Purkinje cell (primary cell): ENCODE results near the gene TATDN2. TPM values are rescaled to one million over a fixed set of nuclear protein-coding genes. Genes with fewer than 3 reads are reported as not detected.

Experiments used
- polyA plus RNA-seq: library from polyadenylated mRNA; unstranded; fragments of >200 nt; fragmentation: Nextera tagmentation; gene quantifications from 2 replicates; pipeline ENCODE4 v1.2.1, GENCODE V29; 2014

TATDN2 gene, protein sequence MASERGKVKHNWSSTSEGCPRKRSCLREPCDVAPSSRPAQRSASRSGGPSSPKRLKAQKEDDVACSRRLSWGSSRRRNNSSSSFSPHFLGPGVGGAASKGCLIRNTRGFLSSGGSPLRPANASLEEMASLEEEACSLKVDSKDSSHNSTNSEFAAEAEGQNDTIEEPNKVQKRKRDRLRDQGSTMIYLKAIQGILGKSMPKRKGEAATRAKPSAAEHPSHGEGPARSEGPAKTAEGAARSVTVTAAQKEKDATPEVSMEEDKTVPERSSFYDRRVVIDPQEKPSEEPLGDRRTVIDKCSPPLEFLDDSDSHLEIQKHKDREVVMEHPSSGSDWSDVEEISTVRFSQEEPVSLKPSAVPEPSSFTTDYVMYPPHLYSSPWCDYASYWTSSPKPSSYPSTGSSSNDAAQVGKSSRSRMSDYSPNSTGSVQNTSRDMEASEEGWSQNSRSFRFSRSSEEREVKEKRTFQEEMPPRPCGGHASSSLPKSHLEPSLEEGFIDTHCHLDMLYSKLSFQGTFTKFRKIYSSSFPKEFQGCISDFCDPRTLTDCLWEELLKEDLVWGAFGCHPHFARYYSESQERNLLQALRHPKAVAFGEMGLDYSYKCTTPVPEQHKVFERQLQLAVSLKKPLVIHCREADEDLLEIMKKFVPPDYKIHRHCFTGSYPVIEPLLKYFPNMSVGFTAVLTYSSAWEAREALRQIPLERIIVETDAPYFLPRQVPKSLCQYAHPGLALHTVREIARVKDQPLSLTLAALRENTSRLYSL
- 2.6 and 4.9 TPM in 2 replicates for polyA plus RNA-seq

DNA sequence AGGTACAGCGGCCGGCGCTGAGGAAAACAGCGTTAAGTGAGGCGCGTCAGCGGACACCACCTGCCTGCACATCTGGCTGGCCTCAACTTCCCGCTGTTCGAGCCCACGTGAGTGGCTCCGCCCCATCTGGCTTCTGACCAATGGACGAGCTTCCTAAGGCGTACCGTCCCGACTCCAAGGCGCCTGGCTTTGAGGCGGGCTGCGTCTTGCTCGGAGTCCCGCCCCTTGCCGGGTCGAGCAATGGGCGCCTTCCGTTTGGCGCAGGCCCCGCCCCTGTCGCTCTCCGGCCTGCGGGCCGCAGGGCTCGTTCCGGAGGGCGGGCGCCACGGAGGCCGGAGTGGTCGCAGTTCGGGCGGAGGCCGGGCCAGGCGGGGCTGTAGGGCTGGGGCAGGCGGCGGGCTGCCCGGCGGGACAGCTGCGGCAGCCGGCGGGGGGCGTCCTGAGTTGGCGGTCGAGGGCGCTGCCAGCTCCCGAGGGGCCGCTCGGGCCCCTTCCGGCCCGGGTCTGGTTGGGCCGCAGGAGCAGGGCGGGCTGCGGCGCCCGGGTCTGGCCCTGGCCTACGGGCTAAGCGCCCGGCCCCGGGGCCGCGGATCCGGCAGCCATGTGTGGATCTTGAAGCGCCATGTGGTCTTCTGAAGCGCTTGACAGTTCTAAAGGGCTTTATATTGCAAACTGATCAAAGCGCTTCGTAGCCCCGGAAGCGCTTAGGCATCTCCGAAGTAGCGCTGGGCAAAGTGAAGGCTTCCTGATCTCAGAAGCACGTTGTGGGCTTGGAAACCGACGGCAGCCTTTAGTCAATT is at the start of gene TATDN2:
Gene TATDN2 (plus strand): TSS at position 276 of the 800 bp plus-strand sequence. CDS start 742 bp downstream, outside the sequence.

DNA sequence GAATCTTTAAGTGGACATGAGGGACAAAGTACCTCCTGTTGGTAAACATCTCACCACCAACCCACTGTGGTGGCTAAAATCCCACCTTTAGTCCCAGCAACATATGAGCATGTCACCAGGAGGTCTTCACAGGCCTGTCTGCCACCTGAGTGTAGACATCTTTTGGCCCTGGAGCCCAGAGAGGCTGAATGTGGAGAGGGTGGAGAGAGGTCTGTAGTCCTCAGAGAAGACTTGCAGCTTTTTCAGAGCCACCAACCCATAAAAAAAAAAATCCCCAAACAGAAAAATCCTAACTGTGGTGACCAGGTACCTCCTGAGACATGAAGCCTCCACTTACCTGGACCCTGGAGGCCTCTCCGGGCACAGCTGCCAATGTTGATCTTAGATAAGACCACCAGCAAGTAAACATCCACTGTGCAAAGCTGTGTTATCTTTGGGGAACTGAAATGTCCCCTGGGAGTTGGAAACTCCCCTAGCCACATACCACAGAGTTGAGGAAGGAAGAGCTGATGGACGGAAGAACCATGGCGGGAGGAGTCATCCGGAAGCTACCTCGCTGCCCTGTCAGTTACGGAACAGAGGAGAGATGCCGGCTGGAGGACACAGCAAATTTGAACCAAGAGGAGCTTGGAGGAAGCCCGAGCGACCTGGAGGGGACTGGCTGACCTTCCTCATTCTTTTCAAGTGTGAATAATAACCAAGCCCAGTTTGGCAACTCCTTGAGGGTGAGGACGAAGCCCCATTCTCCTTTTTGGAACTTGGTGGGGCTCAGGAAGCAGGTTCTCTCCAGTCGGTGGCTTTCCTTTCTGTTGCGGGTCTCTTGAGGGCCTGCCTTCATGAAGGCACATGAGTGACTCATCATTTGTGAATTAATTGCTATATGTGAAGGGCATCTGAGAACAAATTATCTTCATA is 44.5 kb downstream of the TATDN2 start, which contains the start of gene GHRL:
Gene GHRL (minus strand): TSS at position 443 of the 915 bp plus-strand sequence. CDS start 2,767 bp downstream, outside the sequence.

Other genes with a start within 250 kb of the TATDN2 start
- 5.0 and 6.7 TPM in 2 replicates for gene FANCD2, start 222.0 kb upstream of the TATDN2 start, polyA plus RNA-seq
- not detected in 2 replicates for gene FANCD2OS, start 140.2 kb upstream of the TATDN2 start, polyA plus RNA-seq
- 377 and 495 TPM in 2 replicates for gene BRK1, start 132.8 kb upstream of the TATDN2 start, polyA plus RNA-seq
- gene VHL, start 106.7 kb upstream of the TATDN2 start, polyA plus RNA-seq, result 0.80 and 3.0 TPM in 2 replicates
- 0.20 and 0.55 TPM in 2 replicates for gene IRAK2, start 83.5 kb upstream of the TATDN2 start, polyA plus RNA-seq
- gene GHRL, start 44.5 kb downstream of the TATDN2 start, polyA plus RNA-seq, result not detected in 2 replicates
- gene SEC13, start 72.7 kb downstream of the TATDN2 start, polyA plus RNA-seq, result 37.1 and 41.3 TPM in 2 replicates